ENCODE results near the gene SLC38A1.
"Not testable (repeated sequence)": the region's sequence is repeated elsewhere in the genome, so short reads cannot be mapped to it uniquely, and the experiment has no call there.

Gene SLC38A1

GRCh38 chr12:46164186-46164761 lies 104.6 kb downstream of the SLC38A1 start:
- DNase-seq (ENCODE audit: low read depth), result no peak

GRCh38 chr12:46162549-46163076 lies 106.2 kb downstream of the SLC38A1 start:
- DNase-seq (ENCODE audit: low read depth), result not testable (repeated sequence)

DNA sequence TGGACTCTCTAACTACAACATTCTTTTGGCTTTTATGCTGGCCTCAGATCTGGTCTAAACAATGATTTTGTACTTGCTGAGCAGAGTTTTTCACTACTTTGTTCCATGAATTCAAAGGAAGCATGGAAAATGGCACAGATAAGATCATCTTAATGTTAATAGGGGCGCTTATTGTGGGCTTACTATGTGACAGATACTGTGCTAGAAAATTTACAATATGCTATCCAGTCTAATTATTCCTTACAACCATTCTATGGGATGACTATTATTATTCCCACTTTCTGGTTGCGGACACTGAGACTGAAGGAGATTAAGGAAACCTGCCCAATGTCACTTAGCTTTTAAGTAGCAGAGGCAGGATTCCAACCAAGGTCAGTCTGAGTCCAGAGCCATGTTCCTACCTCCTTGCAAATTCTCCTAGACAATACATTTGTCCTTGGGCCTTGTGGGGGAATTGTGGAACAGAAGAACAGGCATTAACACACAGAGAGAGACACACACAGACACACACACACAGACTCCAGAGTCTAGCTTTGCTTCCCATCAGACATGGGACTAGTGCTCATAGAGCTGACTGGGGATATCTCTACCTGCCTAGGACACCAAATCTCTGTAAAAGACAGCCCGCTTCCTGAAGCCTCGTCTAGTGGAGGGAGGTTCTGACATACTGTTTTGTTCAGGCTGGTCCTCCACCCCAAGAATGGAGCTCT lies 107.7 kb downstream of the SLC38A1 start:
- DNase-seq (ENCODE audit: low read depth), result no peak

DNA sequence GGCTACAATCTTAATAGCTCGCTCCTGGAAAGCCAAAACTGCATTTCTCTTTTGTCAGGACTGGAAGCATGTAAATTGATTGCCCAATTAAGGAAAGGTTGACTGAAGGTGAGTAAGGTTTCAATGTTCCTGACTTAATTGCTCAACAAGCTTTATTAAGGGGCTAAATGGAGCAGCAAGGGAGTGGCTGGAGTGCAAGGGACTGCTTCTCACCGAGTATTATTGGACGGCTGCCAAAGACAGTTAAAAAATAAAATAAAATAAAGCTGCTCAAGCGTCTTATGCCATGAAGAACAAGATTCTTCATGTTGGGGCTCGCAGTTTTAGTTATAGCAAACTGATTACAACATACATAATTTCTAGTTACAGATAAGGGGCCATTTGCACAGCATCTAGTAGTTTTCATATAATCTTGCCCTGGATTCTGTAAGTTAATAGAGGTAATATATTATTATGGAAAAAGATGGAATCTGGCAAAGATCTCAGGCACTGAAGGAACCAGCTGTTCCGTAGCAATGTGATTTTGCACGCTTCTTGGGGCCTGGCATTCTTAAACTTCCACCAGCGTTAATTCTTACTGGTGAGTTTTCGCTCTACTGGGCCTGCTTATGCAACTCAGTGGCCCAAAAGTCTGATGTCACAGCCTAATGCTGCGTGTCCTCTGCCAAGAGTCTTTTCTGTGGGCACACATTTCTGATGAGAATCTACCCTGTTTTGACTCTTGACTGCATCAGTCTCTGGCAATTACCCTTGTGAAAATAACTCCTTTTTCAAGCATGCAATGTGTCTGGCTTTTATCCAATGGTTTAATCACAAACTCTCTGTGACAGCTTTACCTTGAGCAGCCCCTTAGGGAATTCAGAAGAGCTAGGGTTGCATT lies 108.5 kb downstream of the SLC38A1 start:
- DNase-seq (ENCODE audit: low read depth), result peak; percentile 82

GRCh38 chr12:46159309-46159901 lies 109.4 kb downstream of the SLC38A1 start:
- DNase-seq (ENCODE audit: low read depth), result no peak

GRCh38 chr12:46158501-46158900 lies 110.3 kb downstream of the SLC38A1 start:
- DNase-seq (ENCODE audit: low read depth), result no peak

- peak; percentile 86 for DNase-seq (ENCODE audit: low read depth)
Measured at GRCh38 chr12:46154221-46154985, 114.4 kb downstream of the SLC38A1 start.

DNA sequence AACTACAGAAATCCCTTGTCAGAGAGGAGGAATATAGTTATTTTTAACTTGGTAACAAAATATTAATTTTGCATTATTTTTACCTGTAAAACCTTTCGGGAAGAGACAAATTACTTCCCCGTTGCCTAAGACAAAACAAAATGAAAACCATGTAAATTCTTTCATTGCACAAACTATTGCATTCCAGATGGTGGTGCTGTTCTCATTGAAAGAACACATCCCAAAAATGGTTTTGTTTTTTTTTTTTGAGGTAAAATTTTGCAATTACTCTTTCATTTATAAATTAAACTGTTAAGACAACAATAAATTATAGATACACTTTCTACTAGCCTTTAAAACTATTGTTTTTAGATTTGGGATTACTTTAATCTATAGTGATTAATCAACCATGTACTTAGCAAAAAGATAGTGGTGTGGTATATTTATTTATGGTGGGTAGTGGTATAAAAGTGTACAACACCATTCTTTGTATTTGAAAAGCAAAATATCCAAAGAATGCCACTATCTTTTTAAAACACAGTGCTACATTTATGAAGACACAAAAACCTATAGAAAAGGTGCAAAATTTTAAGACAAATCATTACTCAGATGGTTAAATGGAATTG lies 115.5 kb downstream of the SLC38A1 start:
- DNase-seq (ENCODE audit: low read depth), result peak; percentile 40

DNA sequence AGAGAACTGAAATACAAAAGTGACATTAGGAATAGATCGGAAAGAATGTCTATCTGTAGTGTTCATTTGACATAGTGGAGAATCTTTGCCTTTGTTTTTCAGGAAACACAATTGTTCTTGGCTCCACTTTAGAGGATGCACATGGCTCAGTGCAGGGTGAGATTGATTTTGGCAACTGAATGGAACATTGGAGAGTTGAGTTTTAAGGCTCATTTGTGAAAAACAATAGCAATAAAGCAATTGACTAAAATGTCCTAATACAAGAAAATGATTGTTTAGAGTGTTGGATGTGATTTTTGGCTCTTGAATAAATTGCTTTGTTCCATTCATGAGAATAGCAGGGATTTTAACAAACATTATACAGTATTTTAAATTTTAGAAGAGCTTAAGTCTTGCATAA lies 116.4 kb downstream of the SLC38A1 start:
- no peak for DNase-seq (ENCODE audit: low read depth)

GRCh38 chr12:46150735-46151134 lies 118.1 kb downstream of the SLC38A1 start:
- no peak for DNase-seq (ENCODE audit: low read depth)

DNA sequence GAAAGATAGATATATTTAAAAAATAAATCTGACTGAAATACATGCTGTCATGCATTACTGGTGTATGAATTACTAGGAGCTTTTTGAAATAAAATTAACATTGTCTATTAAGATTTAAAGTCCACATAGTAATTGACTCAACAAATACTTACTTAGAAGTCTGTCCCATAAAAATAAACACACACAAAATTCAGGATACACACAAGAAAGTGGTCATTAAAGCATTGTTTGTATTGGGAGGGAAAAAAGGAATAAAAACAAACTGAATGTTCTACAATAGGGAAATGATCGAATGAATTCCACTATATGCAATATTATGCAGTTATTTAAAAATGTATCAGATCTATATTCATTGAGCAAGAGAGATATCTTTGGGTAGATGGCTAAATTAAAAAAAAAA lies 118.9 kb downstream of the SLC38A1 start:
- no peak for DNase-seq (ENCODE audit: low read depth)

- no peak for DNase-seq (ENCODE audit: low read depth)
Measured at GRCh38 chr12:46149079-46149464, 119.8 kb downstream of the SLC38A1 start.

- DNase-seq (ENCODE audit: low read depth), result no peak
Measured at GRCh38 chr12:46148327-46149078, 120.3 kb downstream of the SLC38A1 start.

- DNase-seq (ENCODE audit: low read depth), result no peak
Measured at GRCh38 chr12:46147144-46147543, 121.7 kb downstream of the SLC38A1 start.

- no peak for DNase-seq (ENCODE audit: low read depth)
Measured at GRCh38 chr12:46145881-46146280, 123.0 kb downstream of the SLC38A1 start.

- DNase-seq (ENCODE audit: low read depth), result no peak
Measured at GRCh38 chr12:46144433-46144832, 124.4 kb downstream of the SLC38A1 start.

DNA sequence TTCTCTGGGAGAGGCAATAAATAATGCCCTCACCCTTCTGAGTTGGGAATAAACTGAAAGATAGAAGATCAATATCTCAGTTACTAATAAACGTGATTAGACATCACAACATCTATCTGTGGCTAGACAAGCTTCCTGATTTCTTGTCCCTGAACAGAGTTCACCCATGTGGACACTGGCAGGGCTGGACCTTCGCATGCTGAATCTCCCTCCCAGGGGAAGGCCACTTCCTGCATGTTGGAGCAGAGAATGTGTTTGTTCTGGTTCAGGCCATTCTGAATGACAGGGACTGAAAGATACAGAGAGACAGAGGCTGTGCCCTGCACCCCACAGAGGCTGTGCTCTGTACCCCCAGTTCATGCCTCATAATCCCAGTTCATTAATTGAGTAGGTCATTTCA lies 132.6 kb downstream of the SLC38A1 start:
- DNase-seq (ENCODE audit: low read depth), result no peak

DNA sequence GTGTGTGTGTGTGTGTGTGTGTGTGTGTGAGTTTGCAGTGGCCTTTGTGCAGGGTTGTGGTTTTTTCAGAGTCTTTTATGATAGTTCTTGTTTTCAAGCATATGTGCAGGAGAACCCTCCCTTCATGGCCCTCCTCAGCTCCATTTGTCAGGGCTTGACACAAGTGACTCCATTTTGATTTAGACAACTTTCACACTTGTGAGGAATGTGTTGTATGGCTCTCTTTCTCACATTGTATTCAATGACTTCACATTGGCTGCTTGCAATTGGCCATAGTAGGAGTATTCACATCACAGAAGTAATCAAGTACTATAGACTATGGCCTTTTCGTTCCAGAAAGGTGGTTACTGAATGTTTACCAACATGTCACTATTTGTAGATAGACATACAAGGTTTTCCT lies 133.1 kb downstream of the SLC38A1 start:
- no peak for DNase-seq (ENCODE audit: low read depth)

DNA sequence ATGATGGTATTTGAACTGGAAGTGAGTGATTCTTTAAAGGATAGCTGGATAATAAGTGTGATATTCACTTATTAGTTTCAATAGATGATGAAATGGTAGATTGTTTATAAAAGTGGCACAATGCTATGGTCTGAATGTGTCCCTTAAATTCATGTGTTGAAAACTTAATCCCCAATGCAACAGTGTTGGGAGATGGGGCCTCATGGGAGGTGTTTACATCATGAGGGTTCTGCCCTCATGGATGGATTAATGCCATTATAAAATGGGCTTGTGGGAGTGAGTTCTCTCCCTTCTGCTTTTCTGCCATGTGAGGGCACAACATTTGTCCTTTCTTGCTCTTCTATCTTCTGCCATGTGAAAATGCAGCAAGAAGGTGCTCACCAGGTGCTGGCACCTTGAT lies 134.0 kb downstream of the SLC38A1 start:
- DNase-seq (ENCODE audit: low read depth), result no peak

DNA sequence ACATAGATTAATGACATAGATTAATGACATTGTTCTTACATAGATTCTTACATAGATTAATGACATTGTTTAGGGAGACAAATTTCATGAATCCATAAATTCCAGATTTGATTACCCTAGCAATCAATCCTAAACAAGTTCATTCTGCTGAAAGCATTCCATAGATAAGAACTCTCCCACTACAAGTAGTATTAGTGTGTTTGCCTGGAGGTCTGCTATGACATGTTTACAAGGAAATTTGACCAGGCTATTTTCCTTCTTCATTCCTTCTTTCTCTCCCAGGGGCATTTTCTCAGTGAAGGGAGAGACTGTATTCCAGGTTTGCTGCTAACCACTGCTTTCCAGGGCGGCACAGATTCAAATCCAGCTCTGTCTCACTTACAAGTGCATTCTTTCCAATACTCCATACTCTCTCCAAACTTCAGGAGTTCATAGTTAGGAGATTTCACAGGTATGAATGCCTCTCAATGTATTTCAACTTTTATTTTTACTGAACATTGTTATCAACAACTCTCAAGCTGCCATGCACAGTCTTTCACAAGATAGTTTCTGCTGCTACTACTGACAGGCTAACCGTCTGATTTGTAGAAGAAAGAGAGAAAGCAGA lies 134.5 kb downstream of the SLC38A1 start:
- DNase-seq (ENCODE audit: low read depth), result peak; percentile 20
